H9 (cell line): Measurements from ENCODE around the gene HPS3. TPM values are rescaled to one million over a fixed set of nuclear protein-coding genes. Genes with fewer than 3 reads are reported as not detected.

ENCODE experiments used
- DNase-seq: peaks from one replicate; pipeline ENCODE4 v3.0.0-alpha.2; 2017
- H2AFZ ChIP-seq: one replicate; pipeline ENCODE4 v1.6.1; 2013; ENCODE audit warnings: mild to moderate bottlenecking, low read length, control low read depth, moderate library complexity
- H2AK5ac ChIP-seq: 2 replicates; pipeline ENCODE4 v1.6.1; 2013; ENCODE audit warnings: low read length, control low read depth, mixed read lengths; ENCODE audit not compliant: insufficient read length
- H2BK120ac ChIP-seq: one replicate; pipeline ENCODE4 v1.6.1; 2013; ENCODE audit warnings: low read depth, mild to moderate bottlenecking, low read length, control low read depth, inconsistent platforms; ENCODE audit not compliant: poor library complexity, severe bottlenecking
- H2BK12ac ChIP-seq: 2 replicates; pipeline ENCODE4 v1.6.1; 2013; ENCODE audit warnings: low read length, control low read depth, mixed read lengths, low read depth; ENCODE audit not compliant: insufficient read length
- H2BK15ac ChIP-seq: 2 replicates; pipeline ENCODE4 v1.6.1; 2013; ENCODE audit warnings: low read depth, low read length, control low read depth
- H2BK20ac ChIP-seq: one replicate; pipeline ENCODE4 v1.6.1; 2013; ENCODE audit warnings: low read depth, mild to moderate bottlenecking, low read length, control low read depth, inconsistent platforms; ENCODE audit not compliant: poor library complexity, severe bottlenecking
- H2BK5ac ChIP-seq: 2 replicates; pipeline ENCODE4 v1.6.1; 2013; ENCODE audit warnings: low read length, control low read depth, mixed read lengths; ENCODE audit not compliant: insufficient read length
- H3K14ac ChIP-seq: 2 replicates; pipeline ENCODE4 v1.6.1; 2013; ENCODE audit warnings: low read length, control low read depth; ENCODE audit not compliant: insufficient read depth
- H3K18ac ChIP-seq: 2 replicates; pipeline ENCODE4 v1.6.1; 2013; ENCODE audit warnings: low read depth, mild to moderate bottlenecking, mixed read lengths, low read length, control low read depth; ENCODE audit not compliant: insufficient read length
- H3K23ac ChIP-seq: 2 replicates; pipeline ENCODE4 v1.6.1; 2013; ENCODE audit warnings: low read length, control low read depth, mixed read lengths, low read depth; ENCODE audit not compliant: insufficient read length
- H3K23me2 ChIP-seq: 2 replicates; pipeline ENCODE4 v1.6.1; 2013; ENCODE audit warnings: low read depth, mild to moderate bottlenecking, mixed read lengths, low read length, control low read depth; ENCODE audit not compliant: insufficient read length, poor library complexity, severe bottlenecking
- H3K27ac ChIP-seq: 2 replicates; pipeline ENCODE4 v1.5.1; 2013; ENCODE audit warnings: low read length, control low read depth, mixed read lengths, low read depth; ENCODE audit not compliant: insufficient read length
- H3K27me3 ChIP-seq: 2 replicates; pipeline ENCODE4 v1.6.1; 2013; ENCODE audit warnings: low read length, control low read depth, inconsistent platforms; ENCODE audit not compliant: insufficient read depth
- H3K4ac ChIP-seq: 2 replicates; pipeline ENCODE4 v1.6.1; 2013; ENCODE audit warnings: low read depth, mild to moderate bottlenecking, control low read depth, inconsistent platforms, low read length, moderate library complexity
- H3K4me1 ChIP-seq: 2 replicates; pipeline ENCODE4 v1.6.1; 2013; ENCODE audit warnings: low read length, control low read depth, inconsistent platforms; ENCODE audit not compliant: insufficient read depth
- H3K4me2 ChIP-seq: 2 replicates; pipeline ENCODE4 v1.6.1; 2013; ENCODE audit warnings: low read length, control low read depth, mixed read lengths; ENCODE audit not compliant: insufficient read length, insufficient read depth
- H3K56ac ChIP-seq: 2 replicates; pipeline ENCODE4 v1.6.1; 2013; ENCODE audit warnings: low read depth, mild to moderate bottlenecking, mixed read lengths, low read length, control low read depth; ENCODE audit not compliant: insufficient read length
- H3K79me1 ChIP-seq: 2 replicates; pipeline ENCODE4 v1.6.1; 2013; ENCODE audit warnings: low read depth, mild to moderate bottlenecking, moderate library complexity, low read length, control low read depth, inconsistent platforms; ENCODE audit not compliant: insufficient read depth, poor library complexity, severe bottlenecking
- H3K79me2 ChIP-seq: 2 replicates; pipeline ENCODE4 v1.6.1; 2013; ENCODE audit warnings: low read length, control low read depth, inconsistent platforms; ENCODE audit not compliant: insufficient read depth
- H3K9ac ChIP-seq: 2 replicates; pipeline ENCODE4 v1.6.1; 2013; ENCODE audit warnings: low read length, control low read depth, mixed read lengths; ENCODE audit not compliant: insufficient read length; ENCODE audit errors: extremely low read depth
- H3K9me3 ChIP-seq: one replicate; pipeline ENCODE4 v1.6.1; 2013; ENCODE audit warnings: low read depth, low read length, inconsistent platforms; ENCODE audit not compliant: control insufficient read depth
- H3T11ph ChIP-seq: one replicate; pipeline ENCODE4 v1.6.1; 2013; ENCODE audit warnings: mild to moderate bottlenecking, low read length, control low read depth, inconsistent platforms
- H4K20me1 ChIP-seq: one replicate; pipeline ENCODE4 v1.6.1; 2013; ENCODE audit not compliant: control insufficient read depth, insufficient read length, insufficient read depth
- H4K5ac ChIP-seq: 2 replicates; pipeline ENCODE4 v1.6.1; 2013; ENCODE audit warnings: low read depth, mild to moderate bottlenecking, mixed read lengths, low read length, control low read depth; ENCODE audit not compliant: insufficient read length
- H4K8ac ChIP-seq: replicated peaks from 2 replicates; pipeline ENCODE4 v1.6.1; 2013; ENCODE audit warnings: low read length, control low read depth, mixed read lengths, low read depth; ENCODE audit not compliant: insufficient read length
- H4K91ac ChIP-seq: 2 replicates; pipeline ENCODE4 v1.6.1; 2013; ENCODE audit warnings: low read depth, mild to moderate bottlenecking, moderate library complexity, mixed read lengths, low read length, control low read depth; ENCODE audit not compliant: insufficient read length
- H3K27ac Mint-ChIP-seq, 3 experiments: 2 replicates in 2 of 3; 3 replicates in 1 of 3; pipeline ENCODE4 v1.8.0; 2020 to 2021; ENCODE audit warnings: mixed read lengths in 3 of 3, mild to moderate bottlenecking in 1 of 3, moderate library complexity in 1 of 3
- H3K27me3 Mint-ChIP-seq: 2 replicates; pipeline ENCODE4 v1.8.0; 2021; ENCODE audit warnings: low read depth, mild to moderate bottlenecking, moderate library complexity, mixed read lengths
- H3K36me3 Mint-ChIP-seq, 3 experiments: 2 replicates in 2 of 3; 3 replicates in 1 of 3; pipeline ENCODE4 v1.8.0; 2020 to 2021; ENCODE audit warnings: low read depth in 3 of 3, mixed read lengths in 3 of 3; ENCODE audit not compliant: insufficient read depth in 1 of 3
- H3K4me1 Mint-ChIP-seq, 2 experiments: 2 replicates each; pipeline ENCODE4 v1.8.0; 2020; ENCODE audit warnings: mixed read lengths in 2 of 2
- H3K4me3 Mint-ChIP-seq, 2 experiments: 2 replicates in 1 of 2; 3 replicates in 1 of 2; pipeline ENCODE4 v1.8.0; 2020 to 2021; ENCODE audit warnings: mild to moderate bottlenecking in 2 of 2, mixed read lengths in 2 of 2, moderate library complexity in 1 of 2
- H3K9me3 Mint-ChIP-seq, 2 experiments: 2 replicates in 1 of 2; 3 replicates in 1 of 2; pipeline ENCODE4 v1.8.0; 2020; ENCODE audit warnings: mild to moderate bottlenecking in 2 of 2, mixed read lengths in 2 of 2, moderate library complexity in 1 of 2
- CTCF ChIP-seq: fragments of 200-600 bp; sonication (generic); conservative IDR thresholded peaks from 3 replicates; pipeline ENCODE4 v1.8.0; 2021; ENCODE audit warnings: antibody characterized with exemption, mild to moderate bottlenecking
- WGBS: extraction: QIAGEN DNeasy Blood & Tissue Kit; methylation state at CpG from one replicate; pipeline ENCODE4 v1.1.7; 2013; ENCODE audit warnings: missing lambda C conversion rate, low lambda C conversion rate, mixed read lengths; ENCODE audit not compliant: insufficient read length; ENCODE audit errors: extremely low coverage; 5-methylcytosine and 5-hydroxymethylcytosine counted together
- total RNA-seq: library from RNA; stranded (reverse); gene quantifications from 2 replicates; pipeline ENCODE4 v1.2.1, GENCODE V29; 2021

Gene HPS3
- total RNA-seq, 1 experiment from 2014 or later, result 46.5 TPM

- no peak overlapping the region for H4K8ac ChIP-seq
- peaks cover 8% of the 10 kb centered on the region for H3K4me1 ChIP-seq
- no peak for DNase-seq
- no peak overlapping the region for H4K91ac ChIP-seq
- no peak overlapping the region for H3T11ph ChIP-seq
- H3K56ac ChIP-seq, result no peak overlapping the region
- no peak overlapping the region for H4K5ac ChIP-seq
- no peaks in the 10 kb centered on the region for H3K23me2 ChIP-seq
- no peak overlapping the region for H3K4me2 ChIP-seq
- H2BK120ac ChIP-seq, result no peak overlapping the region
- Mint-ChIP-seq H3K27me3 (no peaks in the 10 kb centered on the region), H3K36me3 (no peaks in the 10 kb centered on the region; a peak in 1 of 7 replicates), H3K9me3 (no peaks in the 10 kb centered on the region), H3K4me3 (no peak overlapping the region), H3K27ac (peak overlapping the region in 1 of 3 experiments; percentile 4; a peak in 1 of 7 replicates), H3K4me1 (peaks cover 21% of the 10 kb centered on the region in 2 experiments)
- H3K79me2 ChIP-seq, result no peaks in the 10 kb centered on the region
- no peak overlapping the region for H3K23ac ChIP-seq
- H3K18ac ChIP-seq, result no peak overlapping the region
- no peak overlapping the region for H2AFZ ChIP-seq
- no peaks in the 10 kb centered on the region for H4K20me1 ChIP-seq
- H3K27ac ChIP-seq, result no peak overlapping the region
- no peak overlapping the region for H2BK12ac ChIP-seq
- no peaks in the 10 kb centered on the region for H3K9me3 ChIP-seq
- no peak overlapping the region for H3K14ac ChIP-seq
- no peaks in the 10 kb centered on the region for H3K27me3 ChIP-seq
- H2BK20ac ChIP-seq, result no peak overlapping the region
- no peak for TF ChIP-seq CTCF
- H3K9ac ChIP-seq, result no peak overlapping the region
- no CpG with 5 or more reads among the region's 3 CpGs for WGBS
- H2BK5ac ChIP-seq, result no peak overlapping the region
- H3K79me1 ChIP-seq, result no peaks in the 10 kb centered on the region
- no peak overlapping the region for H2BK15ac ChIP-seq
- H3K4ac ChIP-seq, result no peak overlapping the region
- no peak overlapping the region for H2AK5ac ChIP-seq
Observed at GRCh38 chr3:149204390-149204991, 75.1 kb downstream of the HPS3 start.
